Trophoblast cell (in vitro differentiated cells and primary cell): ENCODE measurements around the gene PSME3IP1.

ENCODE experiments used
- DNase-seq, 2 donors: peaks; one replicate each; pipeline ENCODE4 v3.0.0-alpha.2; 2016
- H2AFZ ChIP-seq: 2 replicates; pipeline ENCODE4 v1.6.1; 2013; ENCODE audit warnings: low read length, moderate library complexity, mild to moderate bottlenecking; ENCODE audit not compliant: insufficient read depth, poor library complexity
- H2AK5ac ChIP-seq: 2 replicates; pipeline ENCODE4 v1.6.1; 2013; ENCODE audit warnings: mild to moderate bottlenecking, low read length
- H2BK120ac ChIP-seq: 2 replicates; pipeline ENCODE4 v1.6.1; 2013; ENCODE audit warnings: low read length, mild to moderate bottlenecking, moderate library complexity; ENCODE audit not compliant: insufficient read depth, poor library complexity
- H2BK12ac ChIP-seq: 2 replicates; pipeline ENCODE4 v1.6.1; 2013; ENCODE audit warnings: mild to moderate bottlenecking, low read length, moderate library complexity
- H2BK5ac ChIP-seq: 2 replicates; pipeline ENCODE4 v1.6.1; 2013; ENCODE audit warnings: low read length, low read depth, moderate library complexity, mild to moderate bottlenecking; ENCODE audit not compliant: poor library complexity
- H3K14ac ChIP-seq: 2 replicates; pipeline ENCODE4 v1.6.1; 2013; ENCODE audit warnings: mild to moderate bottlenecking, low read length
- H3K18ac ChIP-seq: 2 replicates; pipeline ENCODE4 v1.6.1; 2013; ENCODE audit warnings: mild to moderate bottlenecking, low read length
- H3K23ac ChIP-seq: 2 replicates; pipeline ENCODE4 v1.6.1; 2013; ENCODE audit warnings: low read length
- H3K27ac ChIP-seq: 2 replicates; pipeline ENCODE4 v1.5.1; 2013; ENCODE audit warnings: low read depth, mild to moderate bottlenecking, inconsistent platforms, low read length, moderate library complexity
- H3K27me3 ChIP-seq: 2 replicates; pipeline ENCODE4 v1.6.1; 2013; ENCODE audit warnings: inconsistent platforms, mild to moderate bottlenecking, low read length, moderate library complexity; ENCODE audit not compliant: insufficient read depth
- H3K36me3 ChIP-seq, 2 experiments: 1 replicate in 1 of 2; 2 replicates in 1 of 2; pipeline ENCODE4 v1.6.1; 2013; ENCODE audit warnings: low read length in 2 of 2, mild to moderate bottlenecking in 2 of 2, moderate library complexity in 1 of 2; ENCODE audit not compliant: insufficient read depth in 2 of 2, control insufficient read depth in 1 of 2
- H3K4ac ChIP-seq: 2 replicates; pipeline ENCODE4 v1.6.1; 2013; ENCODE audit warnings: low read depth, mild to moderate bottlenecking, low read length, moderate library complexity
- H3K4me1 ChIP-seq, 2 experiments: 1 replicate in 1 of 2; 2 replicates in 1 of 2; pipeline ENCODE4 v1.6.1; 2013; ENCODE audit warnings: low read length in 2 of 2, mild to moderate bottlenecking in 2 of 2, moderate library complexity in 1 of 2; ENCODE audit not compliant: insufficient read depth in 2 of 2, control insufficient read depth in 1 of 2
- H3K4me2 ChIP-seq: 2 replicates; pipeline ENCODE4 v1.6.1; 2013; ENCODE audit warnings: inconsistent platforms, mild to moderate bottlenecking, low read length, moderate library complexity
- H3K4me3 ChIP-seq: 2 replicates; pipeline ENCODE4 v1.5.1; 2013; ENCODE audit warnings: mild to moderate bottlenecking, low read depth, low read length, inconsistent platforms
- H3K79me1 ChIP-seq: one replicate; pipeline ENCODE4 v1.6.1; 2013; ENCODE audit warnings: low read length
- H3K79me2 ChIP-seq: 2 replicates; pipeline ENCODE4 v1.6.1; 2013; ENCODE audit warnings: low read length, mild to moderate bottlenecking; ENCODE audit not compliant: control insufficient read depth, insufficient read depth, poor library complexity
- H3K9ac ChIP-seq: 2 replicates; pipeline ENCODE4 v1.6.1; 2013; ENCODE audit warnings: mild to moderate bottlenecking, low read length
- H3K9me3 ChIP-seq: 2 replicates; pipeline ENCODE4 v1.6.1; 2013; ENCODE audit warnings: low read depth, mild to moderate bottlenecking, control low read depth, inconsistent platforms, low read length; ENCODE audit not compliant: insufficient read depth
- H4K12ac ChIP-seq: 2 replicates; pipeline ENCODE4 v1.6.1; 2013; ENCODE audit warnings: low read depth, mild to moderate bottlenecking, low read length, moderate library complexity
- H4K8ac ChIP-seq: 2 replicates; pipeline ENCODE4 v1.6.1; 2013; ENCODE audit warnings: low read depth, mild to moderate bottlenecking, low read length, moderate library complexity
- H4K91ac ChIP-seq: one replicate; pipeline ENCODE4 v1.6.1; 2013; ENCODE audit warnings: low read depth, mild to moderate bottlenecking, low read length, moderate library complexity
- WGBS: extraction: QIAGEN DNeasy Blood & Tissue Kit; methylation state at CpG from one replicate; pipeline ENCODE4 v1.1.7; 2013; ENCODE audit warnings: missing lambda C conversion rate; ENCODE audit not compliant: insufficient read length, insufficient coverage; ENCODE audit errors: extremely low coverage; 5-methylcytosine and 5-hydroxymethylcytosine counted together

The PSME3IP1 gene

DNA sequence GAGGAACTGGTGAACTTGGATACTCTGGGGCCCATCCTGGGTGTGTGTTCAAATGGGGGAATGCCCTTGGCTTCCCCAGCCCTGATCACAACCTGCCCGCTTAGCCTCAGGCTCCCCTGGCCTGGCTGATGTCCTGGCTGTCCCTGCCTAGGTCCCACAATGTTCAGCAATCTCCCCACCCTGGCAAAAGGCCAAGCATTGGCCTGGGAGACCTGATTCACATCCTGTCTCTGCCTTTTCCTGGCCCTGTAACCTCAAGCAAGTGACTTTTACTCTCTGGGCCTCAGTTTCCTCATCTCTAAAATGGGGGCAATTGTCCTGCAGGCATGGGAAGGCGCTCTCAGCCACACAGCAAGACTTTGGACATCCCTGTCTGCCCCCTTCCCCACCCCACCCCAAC, 79.1 kb downstream of the PSME3IP1 start:
- no peaks in the 10 kb centered on the region for H3K79me1 ChIP-seq

DNA sequence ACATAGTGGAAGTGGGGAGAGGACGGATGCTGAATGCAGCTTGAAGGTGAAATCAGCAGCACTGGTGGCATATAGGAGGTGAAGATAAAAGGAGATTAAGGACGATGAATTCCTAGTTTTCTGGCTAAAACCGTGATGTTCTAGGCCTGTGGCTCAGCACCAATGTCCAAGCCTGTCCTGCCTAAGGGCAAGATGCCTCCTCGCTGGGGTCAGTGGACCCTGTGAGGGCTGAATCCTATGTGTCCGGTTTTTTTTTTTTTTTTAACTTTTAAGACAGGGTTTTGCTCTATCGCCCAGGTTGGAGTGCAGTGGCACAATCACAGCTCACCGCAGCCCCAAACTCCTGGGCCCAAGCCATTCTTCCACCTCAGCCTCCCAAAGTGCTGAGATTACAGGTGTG, 80.7 kb downstream of the PSME3IP1 start:
- H3K79me1 ChIP-seq, result no peaks in the 10 kb centered on the region
- H2AK5ac ChIP-seq, result no peak overlapping the region
- H4K12ac ChIP-seq, result no peak overlapping the region
- H4K91ac ChIP-seq, result no peak overlapping the region
- no peaks in the 10 kb centered on the region for H3K79me2 ChIP-seq
- H4K8ac ChIP-seq, result no peak overlapping the region
- H3K4ac ChIP-seq, result no peak overlapping the region
- H3K36me3 ChIP-seq, result peaks cover 1 to 2% of the 10 kb centered on the region in 2 experiments
- no peak for DNase-seq
- no peak overlapping the region for H3K9ac ChIP-seq
- no peak overlapping the region for H2AFZ ChIP-seq
- no peak overlapping the region for H3K18ac ChIP-seq
- H2BK120ac ChIP-seq, result no peak overlapping the region
- no peak overlapping the region for H3K23ac ChIP-seq
- no peak overlapping the region for H2BK12ac ChIP-seq
- H3K14ac ChIP-seq, result no peak overlapping the region
- no peak overlapping the region for H2BK5ac ChIP-seq
- WGBS, result no CpG with 5 or more reads among the region's 7 CpGs
- H3K4me3 ChIP-seq, result no peak overlapping the region
- H3K27ac ChIP-seq, result no peak overlapping the region
- no peaks in the 10 kb centered on the region for H3K27me3 ChIP-seq
- no peak overlapping the region for H3K4me2 ChIP-seq
- H3K9me3 ChIP-seq, result peaks cover 3% of the 10 kb centered on the region
- peaks cover 6 to 11% of the 10 kb centered on the region in 2 experiments for H3K4me1 ChIP-seq

More for the DNA sequence above, 79.1 kb downstream of the PSME3IP1 start:
- H4K8ac ChIP-seq, result no peak overlapping the region
- no peak overlapping the region for H2BK5ac ChIP-seq
- no peak overlapping the region for H2AFZ ChIP-seq
- H3K4ac ChIP-seq, result no peak overlapping the region
- peaks cover 3% of the 10 kb centered on the region for H3K9me3 ChIP-seq
- H3K14ac ChIP-seq, result no peak overlapping the region
- no peaks in the 10 kb centered on the region for H3K79me2 ChIP-seq
- H3K27ac ChIP-seq, result no peak overlapping the region
- H3K4me3 ChIP-seq, result no peak overlapping the region
- H2BK12ac ChIP-seq, result no peak overlapping the region
- H2AK5ac ChIP-seq, result no peak overlapping the region
- no peak overlapping the region for H4K91ac ChIP-seq
- H4K12ac ChIP-seq, result no peak overlapping the region
- H3K9ac ChIP-seq, result no peak overlapping the region
- no peak overlapping the region for H2BK120ac ChIP-seq
- no peaks in the 10 kb centered on the region for H3K27me3 ChIP-seq
- no peak overlapping the region for H3K18ac ChIP-seq
- no peak overlapping the region for H3K4me2 ChIP-seq
- H3K36me3 ChIP-seq, result peaks cover 1 to 2% of the 10 kb centered on the region in 2 experiments
- no peak for DNase-seq
- H3K4me1 ChIP-seq, result peaks cover 6 to 11% of the 10 kb centered on the region in 2 experiments
- no CpG with 5 or more reads among the region's 2 CpGs for WGBS
- H3K23ac ChIP-seq, result no peak overlapping the region

DNA sequence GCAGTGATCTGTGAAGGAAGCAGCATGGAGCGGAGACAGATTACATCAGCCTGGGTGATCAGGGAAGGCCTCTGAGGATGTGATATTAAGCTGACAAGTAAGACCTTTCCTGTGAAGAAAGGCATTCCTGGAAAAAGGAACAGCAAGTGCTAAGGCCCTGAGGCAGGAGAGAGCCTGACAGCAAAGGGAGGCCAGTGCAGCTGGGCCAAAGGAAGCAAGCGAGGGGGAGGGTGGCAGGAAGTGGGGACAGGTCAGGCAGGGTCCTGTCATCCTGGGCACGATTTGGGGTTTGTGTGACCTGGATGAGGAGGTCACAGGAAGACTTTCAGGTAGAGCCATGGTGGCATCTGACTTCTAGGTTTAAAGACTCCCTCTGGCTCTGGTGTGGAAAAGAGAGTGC, 81.1 kb downstream of the PSME3IP1 start:
- no peak overlapping the region for H4K12ac ChIP-seq
- no peak overlapping the region for H3K27ac ChIP-seq
- H3K79me1 ChIP-seq, result no peaks in the 10 kb centered on the region
- no peak overlapping the region for H3K4ac ChIP-seq
- no peak overlapping the region for H4K8ac ChIP-seq
- H3K79me2 ChIP-seq, result no peaks in the 10 kb centered on the region
- no peak overlapping the region for H3K18ac ChIP-seq
- peaks cover 3 to 8% of the 10 kb centered on the region in 2 experiments for H3K4me1 ChIP-seq
- no peak overlapping the region for H3K14ac ChIP-seq
- no peak overlapping the region for H3K4me3 ChIP-seq
- H4K91ac ChIP-seq, result no peak overlapping the region
- H2BK12ac ChIP-seq, result no peak overlapping the region
- H2AFZ ChIP-seq, result no peak overlapping the region
- no CpG with 5 or more reads among the region's 3 CpGs for WGBS
- no peak overlapping the region for H2BK120ac ChIP-seq
- no peak overlapping the region for H2AK5ac ChIP-seq
- no peak overlapping the region for H3K9ac ChIP-seq
- no peak for DNase-seq
- no peak overlapping the region for H2BK5ac ChIP-seq
- no peak overlapping the region for H3K4me2 ChIP-seq
- peaks cover 1 to 2% of the 10 kb centered on the region in 2 experiments for H3K36me3 ChIP-seq
- no peak overlapping the region for H3K23ac ChIP-seq
- H3K9me3 ChIP-seq, result peaks cover 3% of the 10 kb centered on the region
- H3K27me3 ChIP-seq, result no peaks in the 10 kb centered on the region

DNA sequence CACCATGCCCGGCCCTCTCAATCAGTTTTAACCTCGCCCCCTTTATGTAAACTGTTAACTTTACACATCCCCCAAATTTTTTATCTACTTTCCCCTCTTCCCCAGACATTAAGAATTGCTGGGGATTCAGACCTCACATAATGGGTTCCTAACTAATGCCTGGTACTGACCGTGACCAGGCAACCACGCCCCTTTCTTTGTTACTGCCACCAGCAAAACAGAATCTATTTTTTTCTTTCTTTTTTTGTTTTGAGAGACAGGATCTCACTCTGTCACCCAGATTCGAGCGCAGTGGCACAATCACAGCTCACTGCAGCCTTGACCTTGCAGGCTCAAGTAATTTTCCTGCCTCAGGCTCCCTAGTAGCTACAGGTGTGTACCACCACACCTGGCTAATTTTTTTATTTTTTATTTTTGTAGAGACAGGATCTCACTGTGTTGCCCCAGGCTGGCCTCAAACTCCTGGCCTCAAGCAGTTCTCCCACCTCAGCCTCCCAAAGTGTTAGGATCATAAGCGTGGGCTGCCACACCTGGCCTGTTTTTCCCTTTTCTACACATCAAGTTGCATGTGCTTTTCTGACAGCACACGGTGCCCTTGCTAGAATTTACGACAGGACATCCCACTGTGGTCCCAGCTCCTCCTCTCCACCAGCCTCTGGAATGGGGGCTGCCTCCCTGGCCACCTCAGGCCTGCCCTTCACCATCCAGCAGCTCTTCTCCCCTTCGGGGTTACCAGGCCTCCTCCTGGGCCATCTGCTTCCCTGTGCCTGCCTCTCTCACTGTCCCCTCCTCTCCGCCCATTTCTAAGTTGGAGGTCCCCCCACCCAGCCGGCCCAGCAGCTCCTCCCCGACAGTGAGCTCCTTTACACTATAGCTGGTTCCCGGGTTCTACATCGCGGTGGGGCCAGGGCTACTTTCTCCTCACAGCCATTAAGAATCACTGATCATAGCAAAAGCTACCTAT, 82.7 kb downstream of the PSME3IP1 start:
- Histone ChIP-seq H4K8ac (no peak overlapping the region), H3K4me2 (no peak overlapping the region), H2BK5ac (no peak overlapping the region), H3K4me3 (no peak overlapping the region), H3K14ac (no peak overlapping the region), H3K9ac (no peak overlapping the region), H2BK12ac (no peak overlapping the region), H3K79me1 (no peaks in the 10 kb centered on the region), H3K27me3 (no peaks in the 10 kb centered on the region), H3K27ac (no peak overlapping the region), H3K18ac (no peak overlapping the region), H3K79me2 (no peaks in the 10 kb centered on the region), H2BK120ac (no peak overlapping the region), H3K4me1 (peaks cover 2% of the 10 kb centered on the region in 2 experiments), H2AFZ (no peak overlapping the region), H3K36me3 (peaks cover 1 to 2% of the 10 kb centered on the region in 2 experiments), H2AK5ac (no peak overlapping the region), H3K9me3 (peaks cover 3% of the 10 kb centered on the region), H4K91ac (no peak overlapping the region), H3K4ac (no peak overlapping the region), H4K12ac (no peak overlapping the region), H3K23ac (no peak overlapping the region)
- no peak for DNase-seq
- WGBS, result 100% methylated on average over 1 of the region's 16 CpGs
